Stimulated activated CD4-positive, alpha-beta T cell treated with anti-CD3 and anti-CD28 coated beads, Interleukin-1b, Interleukin-23, amount 100 ng/mL, for 4 hours (primary cell): Measurements from ENCODE around the gene MPP7.

Experiments used
- DNase-seq, 2 donors: peaks; one replicate each; pipeline ENCODE4 v3.0.0-alpha.2; 2020; ENCODE audit warnings: low read depth in 2 of 2

Gene MPP7

DNA sequence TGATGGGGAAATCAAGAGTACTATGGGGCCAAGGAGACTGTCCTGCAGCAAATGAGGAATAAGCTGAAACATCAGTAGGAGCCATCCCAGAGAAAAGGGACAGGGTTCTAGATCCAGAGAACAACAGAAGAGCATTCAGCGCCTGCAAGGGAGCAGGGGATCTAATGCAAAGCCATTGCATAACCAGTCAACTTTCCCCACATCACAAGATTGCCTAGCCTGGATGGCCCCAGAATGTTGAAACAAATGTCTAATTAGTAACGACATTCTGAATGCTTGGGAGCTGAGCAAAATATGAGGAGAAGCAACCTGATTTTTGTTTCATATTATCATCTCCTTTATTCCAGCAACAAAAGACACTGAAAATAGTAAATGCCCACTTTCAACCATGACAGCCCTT lies 2.7 kb upstream of the MPP7 start:
- DNase-seq = no peak

DNA sequence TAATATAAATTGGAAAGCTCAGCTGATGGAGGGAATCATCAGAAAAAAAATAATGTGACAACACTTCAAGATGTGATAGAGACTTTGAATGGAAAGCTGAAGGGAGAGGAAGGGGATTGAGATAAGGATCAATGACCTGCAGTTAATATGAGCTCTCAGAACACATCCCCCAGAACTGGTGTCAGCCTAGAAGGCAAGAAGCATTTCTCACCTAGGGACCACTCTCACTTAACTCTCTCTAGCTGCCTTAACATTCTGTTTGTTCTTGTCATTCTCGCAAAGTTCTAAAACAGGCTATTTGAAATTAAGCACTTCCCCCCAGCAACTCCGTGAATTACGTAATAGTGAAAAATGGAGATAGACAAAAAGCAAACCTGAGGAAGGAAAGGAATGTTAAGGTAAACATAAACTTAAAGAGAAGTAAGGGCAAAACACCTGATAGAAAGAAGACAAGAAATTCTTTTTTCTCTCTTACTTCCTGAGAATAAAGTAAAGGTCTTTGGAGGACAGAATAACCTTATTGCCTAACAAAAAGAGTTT lies 1.2 kb upstream of the MPP7 start:
- no peak for DNase-seq

DNA sequence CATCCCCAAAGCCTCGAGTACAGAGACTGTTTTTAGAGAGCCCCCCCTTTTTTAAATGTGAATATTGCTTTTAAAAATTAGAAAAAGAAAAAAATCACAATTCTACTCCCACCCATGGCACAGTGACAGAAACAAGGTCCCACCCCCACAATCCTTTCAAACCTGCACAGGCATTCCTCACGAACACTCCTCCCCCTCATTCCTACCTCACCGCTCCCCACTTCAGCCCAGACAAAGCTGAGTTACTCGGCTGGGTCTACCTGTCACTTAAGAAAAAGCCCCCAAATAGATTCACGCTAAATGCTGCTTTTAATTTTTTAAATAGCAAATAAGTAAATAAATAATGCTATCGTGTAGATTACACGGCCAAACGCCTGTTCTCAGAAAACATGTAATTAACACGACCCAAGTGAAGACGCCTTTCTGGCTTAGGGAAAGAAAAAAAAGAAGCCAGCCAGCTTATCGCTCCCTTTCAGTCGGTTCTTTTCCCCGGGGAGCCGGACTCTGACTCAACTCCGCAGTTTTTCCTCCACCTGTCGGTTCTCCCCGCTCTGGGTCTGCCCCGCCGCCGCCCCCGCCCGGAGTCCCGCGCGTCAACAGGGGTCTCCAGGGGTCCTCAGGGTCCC lies 739 bp downstream of the MPP7 start:
- DNase-seq = no peak

DNA sequence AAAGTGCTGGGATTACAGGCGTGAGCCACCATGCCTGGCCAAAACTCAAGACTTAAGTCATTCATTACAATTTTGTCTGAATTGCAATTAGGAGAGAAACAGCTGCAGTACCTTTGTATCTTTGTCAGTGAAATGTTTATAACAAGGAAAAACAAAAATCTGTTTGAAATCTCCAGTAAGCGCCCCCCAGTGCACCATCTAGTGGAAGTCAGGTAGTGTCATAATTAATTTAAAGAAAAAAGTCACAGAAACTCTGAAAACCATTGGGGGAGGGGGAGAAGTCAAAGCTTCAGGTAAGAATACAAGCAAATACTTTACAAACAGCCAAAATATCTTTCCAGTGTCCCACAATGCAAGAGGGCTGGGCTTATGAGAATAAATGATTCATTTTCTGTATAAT lies 2.8 kb downstream of the MPP7 start:
- DNase-seq = peak in 1 of 2 donors; percentile 5

DNA sequence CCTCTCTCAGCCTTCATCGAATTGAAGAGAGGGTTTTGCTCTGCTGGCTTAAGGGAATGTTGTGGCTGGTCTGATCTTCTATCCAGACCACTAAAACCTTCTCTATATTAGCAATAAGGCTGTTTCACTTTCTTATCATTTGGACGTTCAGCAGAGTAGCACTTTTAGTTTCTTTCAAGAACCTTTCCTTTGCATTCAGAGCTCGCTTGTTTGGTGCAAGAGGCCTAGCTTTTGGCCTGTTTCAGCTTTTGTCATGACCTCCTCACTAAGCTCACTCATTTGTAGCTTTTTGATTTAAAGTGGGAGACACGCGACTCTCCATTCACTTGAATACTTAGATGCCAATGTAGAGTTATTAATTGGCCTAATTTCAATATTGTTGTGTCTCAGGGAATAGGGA lies 3.9 kb downstream of the MPP7 start:
- no peak for DNase-seq

DNA sequence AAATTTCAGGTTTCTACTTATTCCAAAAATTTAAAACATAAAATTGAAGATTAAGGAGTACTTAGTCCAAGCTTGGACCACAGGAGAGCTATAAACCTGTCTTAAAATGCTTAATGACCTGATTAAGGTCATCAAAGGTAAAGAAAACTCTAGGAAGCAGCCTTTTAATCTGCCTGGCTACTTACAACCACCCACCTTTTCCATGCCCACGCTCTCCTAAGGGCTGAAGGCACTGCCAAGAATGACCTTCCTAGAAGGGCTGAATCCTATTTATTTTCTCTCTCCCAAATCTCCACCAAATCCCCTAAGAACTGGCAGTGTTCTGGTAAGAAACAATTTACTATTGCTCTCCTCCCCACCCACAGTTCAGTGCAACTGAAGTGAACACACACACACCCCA lies 6.8 kb downstream of the MPP7 start:
- DNase-seq = no peak

DNA sequence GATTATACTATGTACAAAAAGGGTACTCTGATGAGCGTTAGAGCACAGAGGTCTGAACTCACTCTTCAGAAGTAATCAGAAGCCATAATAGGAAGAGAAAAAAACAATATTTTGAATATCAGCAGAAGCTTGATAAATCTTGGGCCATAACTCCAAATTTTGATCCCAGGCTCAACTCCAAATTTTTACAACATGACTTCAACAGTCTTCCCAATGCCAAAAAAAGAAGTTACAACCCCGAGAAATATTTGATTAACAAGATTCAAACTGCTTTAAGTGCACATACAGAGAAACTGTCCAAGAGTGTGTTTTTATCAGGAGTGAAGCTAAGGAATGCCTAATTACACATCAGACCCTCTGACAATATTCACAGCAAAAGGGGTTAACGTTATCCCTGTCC lies 7.5 kb downstream of the MPP7 start:
- no peak for DNase-seq

DNA sequence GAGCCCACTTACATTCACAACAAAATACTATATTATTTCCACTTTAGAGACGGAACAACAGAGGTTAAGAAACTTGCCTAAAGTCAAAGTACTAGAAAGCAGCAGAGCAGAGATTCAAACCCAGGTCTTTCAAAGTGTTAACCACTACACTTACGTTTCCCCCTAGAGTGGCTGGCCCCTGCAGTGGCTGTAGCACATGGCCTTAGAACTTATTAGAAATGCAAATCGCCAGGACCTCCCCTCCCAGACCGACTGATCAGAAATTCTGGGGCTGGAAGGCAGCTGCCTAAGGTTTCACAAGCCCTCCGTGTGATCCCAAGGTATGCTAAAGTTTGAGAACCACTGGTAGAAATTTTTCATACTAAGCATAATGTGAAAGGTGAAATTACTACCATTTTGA lies 8.1 kb downstream of the MPP7 start:
- DNase-seq = no peak

DNA sequence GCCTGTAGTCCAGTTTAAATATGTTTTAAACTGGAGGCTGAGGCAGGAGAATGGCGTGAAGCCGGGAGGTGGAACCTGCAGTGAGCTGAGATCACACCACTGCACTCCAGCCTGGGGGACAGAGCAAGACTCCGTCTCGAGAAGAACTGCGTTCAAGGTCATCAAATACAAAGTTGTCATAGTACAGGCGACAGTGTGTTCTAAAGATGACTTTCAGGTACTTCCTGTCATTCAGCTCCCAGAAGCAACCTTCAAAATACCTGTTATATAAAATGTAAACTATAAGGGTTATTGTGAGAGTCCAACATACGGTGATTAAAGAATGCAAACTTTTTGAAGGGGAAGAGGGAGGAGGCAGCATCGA lies 8.7 kb downstream of the MPP7 start:
- no peak for DNase-seq

DNA sequence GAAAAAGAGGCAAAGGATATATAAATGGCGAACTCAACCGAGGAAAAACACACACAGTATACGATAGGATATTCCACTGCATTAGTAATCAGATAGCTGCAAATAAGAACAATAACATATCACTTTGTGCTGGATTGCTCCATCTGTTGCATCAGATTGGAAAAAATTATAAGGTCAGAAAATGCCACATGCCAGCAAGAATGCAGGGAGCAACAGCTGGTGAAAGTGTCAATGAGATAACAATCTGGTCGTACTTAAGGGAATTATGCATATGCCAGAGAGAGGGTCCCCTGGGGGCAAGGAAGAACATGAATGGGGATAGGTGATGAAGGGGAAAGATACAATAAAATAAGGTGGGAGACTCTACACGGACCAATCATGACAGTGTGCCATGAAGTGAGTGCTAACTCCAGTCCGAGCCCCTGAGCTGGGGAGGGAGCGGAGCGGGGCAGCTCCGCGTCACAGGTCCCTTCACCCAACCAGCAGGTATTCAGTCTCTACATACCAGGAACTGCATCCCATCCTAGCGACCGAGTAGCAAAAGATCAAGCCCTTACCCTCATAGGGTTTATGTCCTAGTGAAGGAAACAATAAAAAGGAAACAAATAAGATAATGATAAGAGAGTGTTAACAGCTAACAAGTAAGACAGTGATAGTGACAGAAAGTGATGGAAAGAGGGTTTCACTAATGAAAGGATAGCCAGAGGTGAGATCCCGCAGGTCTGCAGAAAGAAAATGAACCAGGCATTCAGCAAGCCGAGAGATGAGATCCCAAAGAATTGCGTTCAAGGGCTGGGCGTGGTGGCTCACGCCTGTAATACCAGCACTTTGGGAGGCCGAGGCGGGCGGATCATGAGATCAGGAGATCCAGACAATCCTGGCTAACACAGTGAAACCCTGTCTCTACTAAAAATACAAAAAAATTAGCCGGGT lies 9.4 kb downstream of the MPP7 start:
- no peak for DNase-seq

DNA sequence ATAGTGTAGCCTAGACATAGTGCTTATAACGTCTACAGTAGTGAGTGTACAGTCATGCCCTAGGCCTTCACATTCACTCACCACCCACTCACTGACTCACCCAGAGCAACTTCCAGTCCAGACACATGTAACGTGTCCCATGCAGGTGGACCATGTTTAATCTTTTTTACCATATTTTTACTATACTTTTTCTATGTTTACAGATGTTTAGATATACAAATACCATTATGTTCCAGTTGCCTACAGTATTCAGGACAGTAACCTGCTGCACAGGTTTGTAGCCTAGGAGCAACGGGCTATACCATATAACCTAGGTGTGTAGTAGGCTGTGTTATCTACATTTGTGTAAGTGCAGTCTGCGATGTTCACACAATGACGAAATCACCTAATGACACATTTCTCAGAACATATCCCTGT lies 11.0 kb downstream of the MPP7 start:
- peak; percentile 15 to 18 for DNase-seq

DNA sequence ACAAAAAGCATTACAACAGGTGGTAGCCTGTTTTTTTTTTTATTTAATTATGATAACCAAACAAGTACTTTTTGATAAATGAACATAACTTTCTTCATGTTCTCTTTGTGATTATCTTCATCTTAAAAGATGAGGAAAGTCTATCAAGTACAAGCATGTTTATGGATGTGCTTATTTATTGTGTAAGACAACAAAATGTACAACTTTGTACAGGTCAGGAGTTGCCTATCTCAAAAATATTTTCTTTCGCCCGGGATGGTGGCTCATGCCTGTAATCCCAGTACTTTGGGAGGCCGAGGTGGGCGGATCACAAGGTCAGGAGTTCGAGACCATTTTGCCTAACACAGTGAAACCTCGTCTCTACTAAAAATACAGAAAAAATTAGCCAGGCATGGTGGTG lies 17.0 kb downstream of the MPP7 start:
- DNase-seq = no peak

DNA sequence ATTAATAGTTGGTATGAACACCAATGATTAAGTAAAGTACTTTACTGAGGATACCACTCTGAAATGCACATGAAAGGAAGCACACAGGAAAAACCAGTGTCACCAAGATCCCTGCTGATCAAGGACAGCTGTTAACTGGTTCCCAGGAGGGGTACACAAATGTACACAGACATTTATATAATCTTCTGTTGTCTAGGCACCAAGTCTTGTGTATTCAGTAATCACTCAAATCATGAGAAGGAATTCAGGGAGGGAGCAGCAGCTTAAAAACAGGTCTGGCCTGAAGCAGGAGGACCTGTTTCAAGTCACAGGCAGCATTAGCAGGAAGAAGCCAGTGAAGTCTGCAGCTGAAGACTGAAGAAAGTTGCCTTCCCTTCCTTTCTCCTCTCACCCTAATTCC lies 18.7 kb downstream of the MPP7 start:
- no peak for DNase-seq

DNA sequence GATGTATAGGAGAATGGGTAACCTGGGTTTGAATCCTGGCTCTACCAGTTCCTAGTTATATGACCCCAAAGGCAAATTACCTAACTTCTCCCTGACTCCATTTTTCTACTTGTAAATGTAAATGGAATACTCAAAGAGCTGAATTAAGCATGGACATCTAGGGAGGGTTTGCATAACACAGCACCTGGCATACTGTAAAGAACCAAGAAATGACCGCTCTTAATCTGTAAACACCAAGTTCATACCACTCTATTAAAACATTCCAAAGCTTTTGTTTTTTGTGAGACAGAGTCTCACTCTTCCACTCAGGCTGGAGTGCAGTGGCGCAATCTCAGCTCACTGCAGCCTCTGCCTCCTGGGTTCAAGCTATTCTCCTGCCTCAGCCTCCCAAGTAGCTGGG lies 19.6 kb downstream of the MPP7 start:
- DNase-seq = no peak

DNA sequence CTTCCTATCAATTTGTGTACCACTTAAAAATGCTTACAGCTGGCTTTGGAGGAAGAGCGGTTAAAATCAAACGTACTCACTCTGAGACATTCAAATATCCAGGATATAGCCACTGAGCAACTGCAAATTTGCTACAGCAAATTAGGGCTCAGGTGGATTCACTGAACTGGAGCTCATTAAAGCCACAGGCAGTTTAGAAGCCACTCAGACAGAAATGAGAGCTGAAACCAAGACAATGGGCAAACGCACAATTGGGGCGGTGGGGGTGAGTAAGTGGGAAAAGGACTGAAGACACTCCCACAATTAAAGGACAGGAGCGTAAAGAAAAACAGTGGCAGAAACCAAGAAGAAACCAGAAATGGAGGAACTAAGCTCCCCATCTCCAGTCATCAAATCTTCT lies 20.5 kb downstream of the MPP7 start:
- DNase-seq = no peak

DNA sequence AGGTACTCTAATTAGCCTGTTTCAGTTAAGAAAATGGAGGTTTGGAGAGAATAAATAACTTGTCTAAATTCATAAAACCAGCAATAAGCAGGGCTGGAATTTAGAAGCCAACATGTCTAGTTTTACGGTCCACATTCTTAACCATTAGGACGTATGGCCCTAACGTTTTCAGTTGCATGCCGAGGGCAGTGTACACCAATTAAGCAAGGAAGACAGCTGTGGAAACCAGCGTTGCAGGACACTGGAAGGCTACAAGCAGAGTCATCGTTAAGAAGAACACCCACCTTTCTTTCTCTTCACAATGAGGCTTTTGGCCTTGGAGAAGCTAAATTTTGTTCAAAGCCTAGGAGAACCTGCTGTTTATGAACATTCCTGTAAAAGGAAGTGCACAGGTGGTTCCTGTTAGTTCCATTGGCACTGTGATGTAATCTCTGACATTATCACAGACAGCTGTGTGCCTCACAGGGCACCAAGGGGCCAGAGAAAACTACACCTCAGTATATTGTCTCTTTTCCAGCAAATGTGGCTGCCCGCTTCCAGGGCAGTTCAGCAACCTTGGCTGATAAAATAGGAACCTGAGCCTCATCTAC lies 21.0 kb downstream of the MPP7 start:
- DNase-seq = no peak

DNA sequence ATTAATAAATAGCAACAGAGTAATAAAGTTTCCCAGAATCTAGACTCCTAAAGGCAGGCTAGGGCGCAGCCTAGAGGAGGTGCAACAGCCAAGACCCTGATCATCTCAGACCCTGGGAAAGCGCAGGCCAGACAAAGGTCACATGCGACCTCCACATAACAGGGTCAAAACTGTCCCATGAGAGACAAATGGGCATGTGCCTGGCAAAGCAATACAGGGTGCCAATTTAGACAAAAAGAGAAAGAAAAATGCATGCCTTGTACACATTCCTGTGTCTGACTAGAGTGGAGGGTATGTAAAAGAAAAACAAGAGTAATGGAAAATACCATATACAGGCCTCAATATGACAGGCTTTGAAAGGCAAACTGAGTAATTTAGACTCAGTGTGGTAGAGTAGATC lies 22.2 kb downstream of the MPP7 start:
- DNase-seq = no peak

DNA sequence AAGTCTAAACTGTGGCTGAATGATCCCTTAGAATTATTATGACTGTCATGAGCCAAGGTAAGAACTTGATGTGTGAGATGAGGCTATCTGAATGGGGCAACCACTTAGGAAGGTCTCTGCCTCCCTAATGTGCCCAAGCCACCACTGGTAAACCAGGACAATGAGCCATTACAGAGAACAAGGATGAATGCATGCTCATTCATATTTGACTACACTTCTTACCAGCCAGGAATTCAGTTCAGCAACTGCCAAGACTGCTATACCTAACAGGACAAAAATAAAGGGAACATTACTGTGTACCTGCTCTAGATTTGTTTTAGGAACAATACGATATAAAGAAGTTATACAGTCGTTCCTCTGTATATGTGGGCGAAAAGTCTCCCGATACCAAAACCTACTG lies 23.0 kb downstream of the MPP7 start:
- DNase-seq = no peak

DNA sequence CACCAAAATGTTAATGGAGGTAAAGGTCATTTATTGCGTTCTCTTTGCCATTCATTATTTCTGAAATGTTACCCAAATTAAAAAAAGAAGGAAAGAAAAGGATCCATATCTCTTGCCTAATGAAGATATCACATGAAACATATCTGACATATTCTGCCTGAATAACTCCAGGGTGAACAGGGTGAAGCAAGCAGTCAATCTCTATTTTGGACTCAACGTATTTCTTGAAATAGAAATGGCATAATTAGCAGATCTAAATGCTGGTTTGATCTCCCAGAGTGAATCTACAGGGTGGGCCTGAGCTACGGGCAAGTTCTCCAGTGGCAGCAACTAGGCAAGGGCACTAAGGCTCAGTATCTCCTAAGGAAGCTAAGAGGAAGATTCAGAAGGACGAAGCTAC lies 24.0 kb downstream of the MPP7 start:
- DNase-seq = no peak

DNA sequence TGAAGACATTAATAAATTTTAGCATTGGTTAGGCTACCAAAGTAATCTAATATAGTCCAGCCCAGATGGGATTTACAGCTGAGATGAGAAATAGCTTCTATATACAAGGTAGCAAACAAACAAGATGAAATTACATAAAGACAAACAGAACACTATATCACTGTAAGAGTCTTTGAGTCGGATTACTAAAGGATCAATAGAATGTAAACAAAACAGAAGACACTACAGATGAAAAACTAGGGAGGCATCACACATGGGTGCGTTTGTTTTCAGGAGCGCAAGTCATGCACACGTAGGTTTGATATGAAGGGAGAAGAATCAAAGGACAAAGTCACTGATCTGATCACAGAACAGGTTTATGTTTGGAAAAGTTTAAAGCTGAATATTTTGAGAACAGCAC lies 26.5 kb downstream of the MPP7 start:
- DNase-seq = no peak

DNA sequence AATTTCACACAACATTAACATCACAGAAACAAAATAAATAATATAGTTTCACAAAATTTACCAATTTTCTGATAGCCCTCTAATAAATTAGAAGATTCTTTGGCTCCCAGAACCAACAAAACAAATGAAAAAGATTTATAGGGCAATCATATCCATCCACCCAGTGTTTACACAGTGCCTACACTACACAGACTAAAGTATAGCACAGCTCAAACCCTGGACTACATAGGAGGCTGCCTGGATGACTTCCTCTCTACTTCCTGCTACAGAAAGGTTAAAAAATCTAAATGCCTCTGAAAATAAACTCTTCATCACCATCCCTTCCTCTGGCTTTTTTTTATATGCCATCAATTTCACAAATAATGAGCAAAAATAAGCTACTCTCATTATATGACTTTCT lies 28.4 kb downstream of the MPP7 start:
- no peak for DNase-seq

DNA sequence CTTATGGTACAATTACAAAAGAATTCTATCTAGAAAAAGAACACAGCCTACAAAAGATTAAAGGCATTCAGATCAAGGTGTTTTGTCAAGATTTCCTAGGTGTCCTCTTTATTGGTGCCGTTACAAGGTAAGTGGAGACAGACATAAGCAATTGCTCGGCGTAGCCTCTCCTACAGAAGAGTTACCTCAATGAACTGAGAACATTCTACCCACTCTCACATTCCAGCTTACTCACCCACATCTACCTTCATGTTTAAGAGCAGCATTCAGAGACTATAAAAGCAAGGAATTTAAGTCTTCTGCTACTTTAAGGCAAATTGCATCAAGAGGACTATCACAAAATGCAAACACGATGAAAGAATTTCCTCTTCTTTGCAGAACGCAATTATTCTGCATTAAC lies 29.5 kb downstream of the MPP7 start:
- DNase-seq = no peak
